Right lobe of liver (tissue), 4 donors: ENCODE data around the gene SPAG7.

Experiments
- POLR2A ChIP-seq: fragments of 450-650 bp; IDR thresholded peaks from one replicate; pipeline ENCODE4 v1.6.1; 2017; ENCODE audit warnings: antibody characterized with exemption, mild to moderate bottlenecking
- TF ChIP-seq, protein P1 (sequence below), 4 donors: fragments of 200-600 bp in 3 of 4; fragments of 450-650 bp in 1 of 4; IDR thresholded peaks; one replicate each; pipeline versions ENCODE4 v1.5.1 to v1.8.0; 2016 to 2022; ENCODE audit warnings: antibody characterized with exemption in 4 of 4, mild to moderate bottlenecking in 2 of 4
- donor health status: DM: no; HTN: no; CAD: no.
- donor health status: DM: no; HTN: no; CAD: no.
- donor health status: DM: no; HTN: yes; CAD: no.

DNA sequence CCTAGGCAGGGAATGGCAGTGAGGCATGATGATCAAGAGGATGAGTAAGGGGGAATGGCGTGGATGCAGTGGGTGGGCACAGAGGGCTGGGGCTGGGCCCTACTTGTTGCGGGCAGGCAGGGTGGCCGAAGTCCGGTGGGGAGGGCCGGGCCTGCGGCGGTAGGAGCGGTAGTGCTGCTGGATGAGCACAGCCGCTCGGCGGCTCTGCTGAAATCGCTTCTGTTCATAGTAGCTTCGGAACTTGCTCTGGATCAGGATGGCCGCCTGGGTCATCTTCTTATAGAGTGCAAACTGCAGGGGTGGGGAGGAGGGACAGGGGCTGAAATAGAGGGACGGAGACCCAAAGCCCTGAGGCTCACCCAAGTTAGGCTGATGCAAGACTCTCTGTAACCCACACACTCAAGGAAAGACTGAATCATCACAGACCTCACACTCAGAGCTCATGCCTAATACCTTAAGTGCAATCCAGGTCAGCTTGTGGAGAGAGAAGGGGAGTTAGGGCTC, 1.5 kb upstream of the SPAG7 start:
- TF ChIP-seq, protein P1, sequence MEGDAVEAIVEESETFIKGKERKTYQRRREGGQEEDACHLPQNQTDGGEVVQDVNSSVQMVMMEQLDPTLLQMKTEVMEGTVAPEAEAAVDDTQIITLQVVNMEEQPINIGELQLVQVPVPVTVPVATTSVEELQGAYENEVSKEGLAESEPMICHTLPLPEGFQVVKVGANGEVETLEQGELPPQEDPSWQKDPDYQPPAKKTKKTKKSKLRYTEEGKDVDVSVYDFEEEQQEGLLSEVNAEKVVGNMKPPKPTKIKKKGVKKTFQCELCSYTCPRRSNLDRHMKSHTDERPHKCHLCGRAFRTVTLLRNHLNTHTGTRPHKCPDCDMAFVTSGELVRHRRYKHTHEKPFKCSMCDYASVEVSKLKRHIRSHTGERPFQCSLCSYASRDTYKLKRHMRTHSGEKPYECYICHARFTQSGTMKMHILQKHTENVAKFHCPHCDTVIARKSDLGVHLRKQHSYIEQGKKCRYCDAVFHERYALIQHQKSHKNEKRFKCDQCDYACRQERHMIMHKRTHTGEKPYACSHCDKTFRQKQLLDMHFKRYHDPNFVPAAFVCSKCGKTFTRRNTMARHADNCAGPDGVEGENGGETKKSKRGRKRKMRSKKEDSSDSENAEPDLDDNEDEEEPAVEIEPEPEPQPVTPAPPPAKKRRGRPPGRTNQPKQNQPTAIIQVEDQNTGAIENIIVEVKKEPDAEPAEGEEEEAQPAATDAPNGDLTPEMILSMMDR (IDR thresholded peaks at IDR 0.05): no peak
- TF ChIP-seq POLR2A: no peak
